HCT116 (cell line): Measurements from ENCODE around the gene ZIC4. TPM values are rescaled to one million over a fixed set of nuclear protein-coding genes. Genes with fewer than 3 reads are reported as not detected.

Experiments used
- ATAC-seq: fragments of 200-7000 bp; cut with Tn5 transposase; 2 replicates; pipeline ENCODE4 v1.9.1; 2020; ENCODE audit warnings: mild to moderate bottlenecking, moderate library complexity
- BruUV-seq: library from RNA; stranded (reverse); fragments of 400-500 nt; replicated peaks from 2 replicates; lab custom pipeline; 2021; lab: Mats Ljungman, UMichigan
- CTCF ChIA-PET: fragments of 300-600 bp; sonication (Branson Sonifier 250); formaldehyde crosslinking; loops from one replicate; lab custom pipeline; 2021; ENCODE audit warnings: antibody characterized with exemption; lab: Charles Lee
- POLR2A ChIA-PET: fragments of 300-600, 350-600 bp; sonication (Branson Sonifier 250); formaldehyde crosslinking; loops from one replicate; lab custom pipeline; 2021; ENCODE audit warnings: antibody characterized with exemption; lab: Charles Lee
- RAD21 ChIA-PET, 2 experiments: fragments of 300-600 bp; sonication (Branson Sonifier 250); formaldehyde crosslinking; loops; one replicate each; lab custom pipeline; 2023; ENCODE audit warnings: low total read pairs in 2 of 2; ENCODE audit not compliant: uncharacterized antibody in 2 of 2, unreplicated experiment in 2 of 2, low non-redundant PET in 1 of 2; lab: Charles Lee
- DNase-seq: peaks from one replicate; pipeline ENCODE4 v3.0.0-alpha.2; 2010; ENCODE audit warnings: low read depth, low spot score
- H2AFZ ChIP-seq: fragments of 200-600 bp; shearing (Covaris generic), sonication (generic); 2 replicates; pipeline ENCODE4 v1.6.1; 2017; ENCODE audit warnings: low read depth, mixed run types, mixed read lengths, antibody characterized with exemption, low read length; ENCODE audit not compliant: poor library complexity, severe bottlenecking
- H3K27ac ChIP-seq: 2 replicates; pipeline ENCODE4 v1.5.1; 2012; ENCODE audit warnings: low read depth, low read length
- H3K27me3 ChIP-seq: fragments of 200-600 bp; sonication (generic); 2 replicates; pipeline ENCODE4 v1.6.1; 2016; ENCODE audit warnings: mixed run types, low read length, mixed read lengths; ENCODE audit not compliant: insufficient read depth
- H3K36me3 ChIP-seq, 2 experiments: fragments of 200-500 bp in 1 of 2; fragments of 200-600 bp in 1 of 2; sonication (Bioruptor generic) in 1 of 2; sonication (generic) in 1 of 2; 2 replicates each; pipeline versions ENCODE4 v1.5.1 to v1.6.1; 2014 to 2016; ENCODE audit warnings: low read length in 2 of 2, inconsistent platforms in 1 of 2, mixed read lengths in 1 of 2, mixed run types in 1 of 2; ENCODE audit not compliant: insufficient read depth in 2 of 2, control insufficient read depth in 1 of 2
- H3K4me1 ChIP-seq, 2 experiments: fragments of 200-600 bp in 1 of 2; sonication (generic) in 1 of 2; 2 replicates each; pipeline versions ENCODE4 v1.5.1 to v1.6.1; 2012 to 2017; ENCODE audit warnings: low read length in 2 of 2, inconsistent platforms in 1 of 2, mild to moderate bottlenecking in 1 of 2, mixed read lengths in 1 of 2, mixed run types in 1 of 2, moderate library complexity in 1 of 2; ENCODE audit not compliant: insufficient read depth in 2 of 2, control insufficient read depth in 1 of 2
- H3K4me2 ChIP-seq: fragments of 200-600 bp; sonication (generic); 2 replicates; pipeline ENCODE4 v1.6.1; 2017; ENCODE audit warnings: mixed run types, low read length, mixed read lengths
- H3K4me3 ChIP-seq, 2 experiments: fragments of 200-600 bp in 1 of 2; sonication (generic) in 1 of 2; replicated peaks in 1 of 2; 2 replicates each; pipeline ENCODE4 v1.5.1; 2011 to 2016; ENCODE audit warnings: low read length in 2 of 2, control low read depth in 1 of 2, low read depth in 1 of 2, mild to moderate bottlenecking in 1 of 2, mixed read lengths in 1 of 2, mixed run types in 1 of 2
- H3K79me2 ChIP-seq: fragments of 200-600 bp; sonication (generic); 2 replicates; pipeline ENCODE4 v1.6.1; 2017; ENCODE audit warnings: mild to moderate bottlenecking, mixed run types, low read length, moderate library complexity, mixed read lengths; ENCODE audit not compliant: insufficient read depth
- H3K9ac ChIP-seq: fragments of 200-600 bp; sonication (generic); 2 replicates; pipeline ENCODE4 v1.6.1; 2016; ENCODE audit warnings: low read length, mixed read lengths
- H3K9me2 ChIP-seq: fragments of 200-600 bp; sonication (generic), shearing (Covaris generic); 2 replicates; pipeline ENCODE4 v1.6.1; 2017; ENCODE audit warnings: mixed run types, mild to moderate bottlenecking, moderate library complexity; ENCODE audit not compliant: insufficient read depth
- H3K9me3 ChIP-seq, 2 experiments: fragments of 200-500 bp in 1 of 2; fragments of 200-600 bp in 1 of 2; sonication (Bioruptor generic) in 1 of 2; sonication (generic) in 1 of 2; 2 replicates each; pipeline ENCODE4 v1.6.1; 2014 to 2017; ENCODE audit warnings: low read length in 2 of 2, mixed read lengths in 2 of 2, inconsistent platforms in 1 of 2, low read depth in 1 of 2, mild to moderate bottlenecking in 1 of 2, mixed run types in 1 of 2, moderate library complexity in 1 of 2; ENCODE audit not compliant: control insufficient read depth in 1 of 2, insufficient read depth in 1 of 2
- H4K20me1 ChIP-seq: fragments of 200-600 bp; sonication (generic), shearing (Covaris generic); 2 replicates; pipeline ENCODE4 v1.6.1; 2017; ENCODE audit warnings: mixed run types, mild to moderate bottlenecking, moderate library complexity; ENCODE audit not compliant: insufficient read depth
- CBX3 ChIP-seq: IDR thresholded peaks from 2 replicates; pipeline ENCODE4 v1.6.1; 2012; ENCODE audit warnings: low read depth
- CEBPB ChIP-seq: IDR thresholded peaks from 2 replicates; pipeline ENCODE4 v1.6.1; 2012; ENCODE audit warnings: low read depth
- EZH2phosphoT487 ChIP-seq: fragments of 200-600 bp; IDR thresholded peaks from 2 replicates; pipeline ENCODE4 v1.6.1; 2018; ENCODE audit warnings: antibody characterized with exemption, borderline replicate concordance
- JUND ChIP-seq: IDR thresholded peaks from 2 replicates; pipeline ENCODE4 v1.6.1; 2012
- MAX ChIP-seq: IDR thresholded peaks from 2 replicates; pipeline ENCODE4 v1.6.1; 2012
- POLR2AphosphoS5 ChIP-seq: IDR thresholded peaks from 2 replicates; pipeline ENCODE4 v1.6.1; 2011; ENCODE audit warnings: mild to moderate bottlenecking, low read depth, low read length, moderate library complexity
- REST ChIP-seq: IDR thresholded peaks from 2 replicates; pipeline ENCODE4 v1.6.1; 2012; ENCODE audit warnings: low read depth
- SIN3A ChIP-seq: IDR thresholded peaks from 2 replicates; pipeline ENCODE4 v1.6.1; 2012; ENCODE audit warnings: low read depth
- SP1 ChIP-seq: IDR thresholded peaks from 2 replicates; pipeline ENCODE4 v1.6.1; 2012; ENCODE audit warnings: low read depth
- SRF ChIP-seq: IDR thresholded peaks from 2 replicates; pipeline ENCODE4 v1.6.1; 2012; ENCODE audit warnings: low read depth
- TCF7L2 ChIP-seq: IDR thresholded peaks from 2 replicates; pipeline ENCODE4 v1.7.0; 2011; ENCODE audit warnings: borderline replicate concordance, inconsistent platforms; ENCODE audit not compliant: insufficient read depth, insufficient read length; ENCODE audit errors: extremely low read depth
- ZFX ChIP-seq: fragments of 450-650 bp; IDR thresholded peaks from 2 replicates; pipeline ENCODE4 v1.6.1; 2017
- intact Hi-C: fragments of 100-400 bp; cut with micrococcal nuclease; formaldehyde crosslinking; loops from 2 replicates; pipeline ENCODE4 v1.10.0; 2022
- total RNA-seq: library from RNA; stranded (reverse); gene quantifications from one replicate; pipeline ENCODE4 v1.2.1, GENCODE V29; 2021; ENCODE audit not compliant: unreplicated experiment

Gene ZIC4
- total RNA-seq, 1 experiment from 2014 or later, result not detected

DNA sequence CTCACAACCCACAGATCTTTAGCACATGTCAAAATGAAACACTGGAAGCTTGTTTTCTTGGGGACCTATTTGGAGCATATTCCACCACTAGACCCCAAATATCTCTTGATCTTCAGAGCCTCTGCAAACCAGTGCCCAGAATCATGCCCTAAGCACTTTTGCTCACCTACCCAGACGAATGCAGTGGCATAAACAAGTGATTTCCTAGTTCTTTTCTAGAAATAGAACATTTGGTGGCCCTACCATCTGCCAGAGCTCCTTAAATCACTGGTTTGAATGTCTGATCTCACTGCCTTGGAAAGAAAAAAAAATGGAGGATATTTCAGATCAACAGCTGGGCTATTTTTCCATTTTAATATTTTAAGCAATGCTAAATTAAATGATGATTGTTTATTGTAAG lies 5.3 kb downstream of the ZIC4 start:
- Histone ChIP-seq H3K27me3 (no peaks in the 10 kb centered on the region), H4K20me1 (no peaks in the 10 kb centered on the region), H3K9me2 (no peaks in the 10 kb centered on the region), H3K36me3 (no peaks in the 10 kb centered on the region), H2AFZ (no peak overlapping the region), H3K4me2 (no peak overlapping the region), H3K27ac (no peak overlapping the region), H3K4me3 (no peak overlapping the region), H3K9ac (no peak overlapping the region), H3K79me2 (no peaks in the 10 kb centered on the region), H3K4me1 (0 out of 4 replicates have a peak, but pooled peaks cover 0 to 3% of the 10 kb centered on the region in 2 experiments), H3K9me3 (no peaks in the 10 kb centered on the region)
- intact Hi-C loops, result no loop called here
- ATAC-seq (no peak), DNase-seq (no peak)
- TF ChIP-seq JUND (no peak), POLR2AphosphoS5 (no peak), ZFX (no peak), SP1 (no peak), MAX (no peak), SIN3A (no peak)
- RAD21 ChIA-PET, result no interaction called here
- CTCF ChIA-PET, result no interaction called here
- POLR2A ChIA-PET, result no interaction called here
- no TSS peak for BruUV-seq

GRCh38 chr3:147400111-147400510 lies 6.2 kb downstream of the ZIC4 start:
- Histone ChIP-seq H3K27ac (no peak overlapping the region), H2AFZ (no peak overlapping the region), H4K20me1 (no peaks in the 10 kb centered on the region), H3K27me3 (no peaks in the 10 kb centered on the region), H3K4me2 (no peak overlapping the region), H3K9me3 (no peaks in the 10 kb centered on the region), H3K79me2 (no peaks in the 10 kb centered on the region), H3K36me3 (no peaks in the 10 kb centered on the region), H3K4me1 (0 out of 4 replicates have a peak, but pooled peaks cover 0 to 3% of the 10 kb centered on the region in 2 experiments), H3K9me2 (no peaks in the 10 kb centered on the region), H3K4me3 (no peak overlapping the region), H3K9ac (no peak overlapping the region)
- intact Hi-C loops, result no loop called here
- ChIA-PET POLR2A (no interaction called here), CTCF (no interaction called here), RAD21 (no interaction called here)
- TF ChIP-seq SIN3A (no peak), EZH2phosphoT487 (no peak), TCF7L2 (no peak), JUND (no peak), CEBPB (no peak), CBX3 (no peak), ZFX (no peak), REST (no peak), SRF (no peak)
- ATAC-seq (no peak), DNase-seq (no peak)
- BruUV-seq, result no TSS peak
